A549 (cell line): ENCODE results near the gene PRKAG3.

Experiments used
- RAD21 ChIP-seq, 2 experiments: fragments of >200 bp in 1 of 2; sonication (Bioruptor Twin) in 1 of 2; formaldehyde crosslinking in 1 of 2; IDR thresholded peaks in 1 of 2; conservative IDR thresholded peaks in 1 of 2; 2 replicates in 1 of 2; 3 replicates in 1 of 2; pipeline ENCODE4 v1.6.1; 2012 to 2018; ENCODE audit warnings: inconsistent platforms in 1 of 2
- RFX5 ChIP-seq: fragments of 450-650 bp; IDR thresholded peaks from 2 replicates; pipeline ENCODE4 v1.7.1; 2014; ENCODE audit warnings: antibody characterized with exemption, mild to moderate bottlenecking, moderate library complexity
- TF ChIP-seq, protein P1 (sequence below): fragments of >200 bp; sonication (Bioruptor Twin); formaldehyde crosslinking; IDR thresholded peaks from 3 replicates; pipeline ENCODE4 v1.5.1; 2016
- TF ChIP-seq, protein P2 (sequence below): fragments of 200-600 bp; sonication (generic); IDR thresholded peaks from 2 replicates; pipeline ENCODE4 v1.6.1; 2016; ENCODE audit warnings: antibody characterized with exemption, mild to moderate bottlenecking, moderate library complexity

DNA sequence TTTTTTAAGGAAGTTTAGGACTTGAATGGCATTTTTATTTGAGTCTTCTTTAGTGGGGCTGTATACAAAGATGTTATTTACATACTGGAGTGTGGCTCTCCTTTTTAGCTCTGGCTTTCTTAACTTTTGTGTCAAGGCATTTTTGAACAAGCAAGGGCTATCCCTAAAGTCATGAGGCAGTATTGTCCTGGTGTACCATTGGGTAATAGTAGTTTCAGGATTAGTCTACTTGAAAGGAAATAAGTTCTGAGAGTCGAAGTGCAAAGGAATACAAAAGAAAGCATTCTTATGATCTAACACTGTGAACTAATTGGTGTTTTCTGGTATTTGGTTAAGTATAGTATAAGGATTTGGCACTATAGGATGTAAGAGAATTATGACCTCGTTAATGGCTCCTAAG, 51.6 kb downstream of the PRKAG3 start:
- no peak for TF ChIP-seq RAD21 (conservative IDR thresholded peaks at IDR 0.05 in 1 of 2, IDR thresholded peaks at IDR 0.05 in 1 of 2)
- no peak for TF ChIP-seq RFX5
- TF ChIP-seq, protein P1, sequence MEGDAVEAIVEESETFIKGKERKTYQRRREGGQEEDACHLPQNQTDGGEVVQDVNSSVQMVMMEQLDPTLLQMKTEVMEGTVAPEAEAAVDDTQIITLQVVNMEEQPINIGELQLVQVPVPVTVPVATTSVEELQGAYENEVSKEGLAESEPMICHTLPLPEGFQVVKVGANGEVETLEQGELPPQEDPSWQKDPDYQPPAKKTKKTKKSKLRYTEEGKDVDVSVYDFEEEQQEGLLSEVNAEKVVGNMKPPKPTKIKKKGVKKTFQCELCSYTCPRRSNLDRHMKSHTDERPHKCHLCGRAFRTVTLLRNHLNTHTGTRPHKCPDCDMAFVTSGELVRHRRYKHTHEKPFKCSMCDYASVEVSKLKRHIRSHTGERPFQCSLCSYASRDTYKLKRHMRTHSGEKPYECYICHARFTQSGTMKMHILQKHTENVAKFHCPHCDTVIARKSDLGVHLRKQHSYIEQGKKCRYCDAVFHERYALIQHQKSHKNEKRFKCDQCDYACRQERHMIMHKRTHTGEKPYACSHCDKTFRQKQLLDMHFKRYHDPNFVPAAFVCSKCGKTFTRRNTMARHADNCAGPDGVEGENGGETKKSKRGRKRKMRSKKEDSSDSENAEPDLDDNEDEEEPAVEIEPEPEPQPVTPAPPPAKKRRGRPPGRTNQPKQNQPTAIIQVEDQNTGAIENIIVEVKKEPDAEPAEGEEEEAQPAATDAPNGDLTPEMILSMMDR: no peak
- TF ChIP-seq, protein P2, sequence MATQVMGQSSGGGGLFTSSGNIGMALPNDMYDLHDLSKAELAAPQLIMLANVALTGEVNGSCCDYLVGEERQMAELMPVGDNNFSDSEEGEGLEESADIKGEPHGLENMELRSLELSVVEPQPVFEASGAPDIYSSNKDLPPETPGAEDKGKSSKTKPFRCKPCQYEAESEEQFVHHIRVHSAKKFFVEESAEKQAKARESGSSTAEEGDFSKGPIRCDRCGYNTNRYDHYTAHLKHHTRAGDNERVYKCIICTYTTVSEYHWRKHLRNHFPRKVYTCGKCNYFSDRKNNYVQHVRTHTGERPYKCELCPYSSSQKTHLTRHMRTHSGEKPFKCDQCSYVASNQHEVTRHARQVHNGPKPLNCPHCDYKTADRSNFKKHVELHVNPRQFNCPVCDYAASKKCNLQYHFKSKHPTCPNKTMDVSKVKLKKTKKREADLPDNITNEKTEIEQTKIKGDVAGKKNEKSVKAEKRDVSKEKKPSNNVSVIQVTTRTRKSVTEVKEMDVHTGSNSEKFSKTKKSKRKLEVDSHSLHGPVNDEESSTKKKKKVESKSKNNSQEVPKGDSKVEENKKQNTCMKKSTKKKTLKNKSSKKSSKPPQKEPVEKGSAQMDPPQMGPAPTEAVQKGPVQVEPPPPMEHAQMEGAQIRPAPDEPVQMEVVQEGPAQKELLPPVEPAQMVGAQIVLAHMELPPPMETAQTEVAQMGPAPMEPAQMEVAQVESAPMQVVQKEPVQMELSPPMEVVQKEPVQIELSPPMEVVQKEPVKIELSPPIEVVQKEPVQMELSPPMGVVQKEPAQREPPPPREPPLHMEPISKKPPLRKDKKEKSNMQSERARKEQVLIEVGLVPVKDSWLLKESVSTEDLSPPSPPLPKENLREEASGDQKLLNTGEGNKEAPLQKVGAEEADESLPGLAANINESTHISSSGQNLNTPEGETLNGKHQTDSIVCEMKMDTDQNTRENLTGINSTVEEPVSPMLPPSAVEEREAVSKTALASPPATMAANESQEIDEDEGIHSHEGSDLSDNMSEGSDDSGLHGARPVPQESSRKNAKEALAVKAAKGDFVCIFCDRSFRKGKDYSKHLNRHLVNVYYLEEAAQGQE: no peak
